Trophoblast cell (in vitro differentiated cells and primary cell): ENCODE results near the gene REX1BD.
A peak's percentile ranks its signal among the peaks of the same experiment; 100 is the strongest.
"Not testable (repeated sequence)": the region's sequence is repeated elsewhere in the genome, so short reads cannot be mapped to it uniquely, and the experiment has no call there.

Source experiments
- DNase-seq, 2 donors: peaks; one replicate each; pipeline ENCODE4 v3.0.0-alpha.2; 2016
- H2AFZ ChIP-seq: 2 replicates; pipeline ENCODE4 v1.6.1; 2013; ENCODE audit warnings: low read length, moderate library complexity, mild to moderate bottlenecking; ENCODE audit not compliant: insufficient read depth, poor library complexity
- H2AK5ac ChIP-seq: 2 replicates; pipeline ENCODE4 v1.6.1; 2013; ENCODE audit warnings: mild to moderate bottlenecking, low read length
- H2BK120ac ChIP-seq: 2 replicates; pipeline ENCODE4 v1.6.1; 2013; ENCODE audit warnings: low read length, mild to moderate bottlenecking, moderate library complexity; ENCODE audit not compliant: insufficient read depth, poor library complexity
- H2BK12ac ChIP-seq: 2 replicates; pipeline ENCODE4 v1.6.1; 2013; ENCODE audit warnings: mild to moderate bottlenecking, low read length, moderate library complexity
- H2BK5ac ChIP-seq: 2 replicates; pipeline ENCODE4 v1.6.1; 2013; ENCODE audit warnings: low read length, low read depth, moderate library complexity, mild to moderate bottlenecking; ENCODE audit not compliant: poor library complexity
- H3K14ac ChIP-seq: 2 replicates; pipeline ENCODE4 v1.6.1; 2013; ENCODE audit warnings: mild to moderate bottlenecking, low read length
- H3K18ac ChIP-seq: 2 replicates; pipeline ENCODE4 v1.6.1; 2013; ENCODE audit warnings: mild to moderate bottlenecking, low read length
- H3K23ac ChIP-seq: 2 replicates; pipeline ENCODE4 v1.6.1; 2013; ENCODE audit warnings: low read length
- H3K27ac ChIP-seq: 2 replicates; pipeline ENCODE4 v1.5.1; 2013; ENCODE audit warnings: low read depth, mild to moderate bottlenecking, inconsistent platforms, low read length, moderate library complexity
- H3K27me3 ChIP-seq: 2 replicates; pipeline ENCODE4 v1.6.1; 2013; ENCODE audit warnings: inconsistent platforms, mild to moderate bottlenecking, low read length, moderate library complexity; ENCODE audit not compliant: insufficient read depth
- H3K36me3 ChIP-seq, 2 experiments: 1 replicate in 1 of 2; 2 replicates in 1 of 2; pipeline ENCODE4 v1.6.1; 2013; ENCODE audit warnings: low read length in 2 of 2, mild to moderate bottlenecking in 2 of 2, moderate library complexity in 1 of 2; ENCODE audit not compliant: insufficient read depth in 2 of 2, control insufficient read depth in 1 of 2
- H3K4ac ChIP-seq: 2 replicates; pipeline ENCODE4 v1.6.1; 2013; ENCODE audit warnings: low read depth, mild to moderate bottlenecking, low read length, moderate library complexity
- H3K4me1 ChIP-seq, 2 experiments: 1 replicate in 1 of 2; 2 replicates in 1 of 2; pipeline ENCODE4 v1.6.1; 2013; ENCODE audit warnings: low read length in 2 of 2, mild to moderate bottlenecking in 2 of 2, moderate library complexity in 1 of 2; ENCODE audit not compliant: insufficient read depth in 2 of 2, control insufficient read depth in 1 of 2
- H3K4me2 ChIP-seq: 2 replicates; pipeline ENCODE4 v1.6.1; 2013; ENCODE audit warnings: inconsistent platforms, mild to moderate bottlenecking, low read length, moderate library complexity
- H3K4me3 ChIP-seq: 2 replicates; pipeline ENCODE4 v1.5.1; 2013; ENCODE audit warnings: mild to moderate bottlenecking, low read depth, low read length, inconsistent platforms
- H3K79me1 ChIP-seq: one replicate; pipeline ENCODE4 v1.6.1; 2013; ENCODE audit warnings: low read length
- H3K79me2 ChIP-seq: 2 replicates; pipeline ENCODE4 v1.6.1; 2013; ENCODE audit warnings: low read length, mild to moderate bottlenecking; ENCODE audit not compliant: control insufficient read depth, insufficient read depth, poor library complexity
- H3K9ac ChIP-seq: 2 replicates; pipeline ENCODE4 v1.6.1; 2013; ENCODE audit warnings: mild to moderate bottlenecking, low read length
- H3K9me3 ChIP-seq: 2 replicates; pipeline ENCODE4 v1.6.1; 2013; ENCODE audit warnings: low read depth, mild to moderate bottlenecking, control low read depth, inconsistent platforms, low read length; ENCODE audit not compliant: insufficient read depth
- H4K12ac ChIP-seq: 2 replicates; pipeline ENCODE4 v1.6.1; 2013; ENCODE audit warnings: low read depth, mild to moderate bottlenecking, low read length, moderate library complexity
- H4K8ac ChIP-seq: 2 replicates; pipeline ENCODE4 v1.6.1; 2013; ENCODE audit warnings: low read depth, mild to moderate bottlenecking, low read length, moderate library complexity
- H4K91ac ChIP-seq: one replicate; pipeline ENCODE4 v1.6.1; 2013; ENCODE audit warnings: low read depth, mild to moderate bottlenecking, low read length, moderate library complexity
- WGBS: extraction: QIAGEN DNeasy Blood & Tissue Kit; methylation state at CpG from one replicate; pipeline ENCODE4 v1.1.7; 2013; ENCODE audit warnings: missing lambda C conversion rate; ENCODE audit not compliant: insufficient read length, insufficient coverage; ENCODE audit errors: extremely low coverage; 5-methylcytosine and 5-hydroxymethylcytosine counted together

Gene REX1BD

GRCh38 chr19:18596752-18597157 lies 8.2 kb downstream of the REX1BD start:
- Histone ChIP-seq H3K18ac (no peak overlapping the region), H3K79me2 (no peaks in the 10 kb centered on the region), H4K8ac (no peak overlapping the region), H3K27me3 (no peaks in the 10 kb centered on the region), H3K4ac (no peak overlapping the region), H4K12ac (no peak overlapping the region), H3K4me2 (no peak overlapping the region), H2BK5ac (no peak overlapping the region), H3K23ac (no peak overlapping the region), H3K9me3 (peaks cover 1% of the 10 kb centered on the region), H2BK12ac (no peak overlapping the region), H2AK5ac (no peak overlapping the region), H3K9ac (no peak overlapping the region), H2AFZ (no peak overlapping the region), H3K79me1 (no peaks in the 10 kb centered on the region), H3K36me3 (peaks cover 0 to 2% of the 10 kb centered on the region in 2 experiments), H2BK120ac (no peak overlapping the region), H3K14ac (no peak overlapping the region), H3K27ac (no peak overlapping the region), H3K4me3 (no peak overlapping the region), H4K91ac (no peak overlapping the region), H3K4me1 (peaks cover 5 to 9% of the 10 kb centered on the region in 2 experiments)
- peak; percentile 20 to 57 for DNase-seq
- WGBS, result no CpG with 5 or more reads among the region's 21 CpGs

GRCh38 chr19:18597809-18598660 lies 9.4 kb downstream of the REX1BD start:
- H3K18ac ChIP-seq, result no peak overlapping the region
- H4K8ac ChIP-seq, result no peak overlapping the region

GRCh38 chr19:18599485-18599884 lies 10.9 kb downstream of the REX1BD start:
- WGBS, result no CpG with 5 or more reads among the region's 20 CpGs
- Histone ChIP-seq H3K4me1 (peaks cover 4 to 6% of the 10 kb centered on the region in 2 experiments), H3K27me3 (peaks cover 17% of the 10 kb centered on the region), H3K27ac (no peak overlapping the region), H2AFZ (no peak overlapping the region), H2BK12ac (no peak overlapping the region), H4K91ac (no peak overlapping the region), H3K79me1 (no peaks in the 10 kb centered on the region), H3K9me3 (peaks cover 1% of the 10 kb centered on the region), H4K12ac (no peak overlapping the region), H3K4me3 (no peak overlapping the region), H3K36me3 (no peaks in the 10 kb centered on the region), H3K18ac (no peak overlapping the region), H2BK120ac (no peak overlapping the region), H3K79me2 (no peaks in the 10 kb centered on the region), H3K14ac (no peak overlapping the region), H3K4ac (no peak overlapping the region), H3K4me2 (no peak overlapping the region), H4K8ac (no peak overlapping the region), H3K23ac (no peak overlapping the region), H3K9ac (no peak overlapping the region), H2AK5ac (no peak overlapping the region), H2BK5ac (no peak overlapping the region)
- no peak for DNase-seq

More at GRCh38 chr19:18597809-18598660, 9.4 kb downstream of the REX1BD start:
- Histone ChIP-seq H3K23ac (no peak overlapping the region), H3K4me3 (no peak overlapping the region), H3K27me3 (peaks cover 3% of the 10 kb centered on the region), H2AK5ac (no peak overlapping the region), H2BK12ac (no peak overlapping the region), H3K36me3 (no peaks in the 10 kb centered on the region), H2AFZ (no peak overlapping the region), H3K9ac (no peak overlapping the region), H3K79me1 (no peaks in the 10 kb centered on the region), H3K79me2 (no peaks in the 10 kb centered on the region), H2BK5ac (no peak overlapping the region), H3K4me2 (no peak overlapping the region), H2BK120ac (no peak overlapping the region), H3K4me1 (peaks cover 5 to 9% of the 10 kb centered on the region in 2 experiments), H3K14ac (no peak overlapping the region), H3K27ac (no peak overlapping the region), H4K12ac (no peak overlapping the region), H3K4ac (no peak overlapping the region), H3K9me3 (peaks cover 1% of the 10 kb centered on the region), H4K91ac (no peak overlapping the region)
- no peak for DNase-seq
- no CpG with 5 or more reads among the region's 25 CpGs for WGBS

GRCh38 chr19:18600692-18601397 lies 12.2 kb downstream of the REX1BD start:
- H3K9ac ChIP-seq, H4K91ac ChIP-seq, H2AK5ac ChIP-seq, H4K12ac ChIP-seq, H3K4me3 ChIP-seq, H3K27ac ChIP-seq, H3K79me1 ChIP-seq, DNase-seq, H3K4me2 ChIP-seq, H4K8ac ChIP-seq, H3K36me3 ChIP-seq, H2BK5ac ChIP-seq, H2BK120ac ChIP-seq, H3K4ac ChIP-seq, H3K79me2 ChIP-seq, H2AFZ ChIP-seq, H3K18ac ChIP-seq, H3K4me1 ChIP-seq, H3K9me3 ChIP-seq, H3K14ac ChIP-seq, H2BK12ac ChIP-seq, H3K23ac ChIP-seq: not testable (repeated sequence)
- no CpG with 5 or more reads among the region's 15 CpGs for WGBS
- H3K27me3 ChIP-seq, result peaks cover 31% of the 10 kb centered on the region
